ENCODE results near the gene ZBTB25. TPM values are rescaled to one million over a fixed set of nuclear protein-coding genes. Genes with fewer than 3 reads are reported as not detected.

ZBTB25 gene
- total RNA-seq, 2 experiments from 2014 or later, result 56.8 to 58.1 TPM

- ATAC-seq (ENCODE audit: poor library complexity) (no peak), DNase-seq (no peak)
- POLR2A ChIA-PET, result interaction anchor here (0.7 kb wide), 1 partner anchor 14 kb away, joined by 4 read pairs; no protein-coding TSS in a partner anchor
- no peak overlapping the region for H3K4me3 ChIP-seq (ENCODE audit: low read length)
- intact Hi-C loops (cut with DNase I, micrococcal nuclease), result no loop called here
- CTCF ChIA-PET, result interaction anchor here (0.9 kb wide), 1 partner anchor 13 kb away, joined by 3 read pairs; no protein-coding TSS in a partner anchor
- Mint-ChIP-seq H3K9me3 (no peaks in the 10 kb centered on the region), H3K36me3 (ENCODE audit: low read depth) (peaks cover 19% of the 10 kb centered on the region), H3K4me3 (no peak overlapping the region), H3K27me3 (no peaks in the 10 kb centered on the region), H3K4me1 (ENCODE audit: low read depth) (peaks cover 22% of the 10 kb centered on the region), H3K27ac (no peak overlapping the region)
- no peaks in the 10 kb centered on the region for H3K9me3 ChIP-seq (ENCODE audit: control insufficient read depth in 1 of 2, insufficient read depth in 1 of 2, low read length in 2 of 2)
- H3K27me3 ChIP-seq (ENCODE audit: control insufficient read depth in 1 of 2, insufficient read depth in 2 of 2, low read length in 2 of 2), result no peaks in the 10 kb centered on the region
- H3K4me1 ChIP-seq (ENCODE audit: insufficient read depth, low read length), result peaks cover 16% of the 10 kb centered on the region
- TF ChIP-seq, protein P1, sequence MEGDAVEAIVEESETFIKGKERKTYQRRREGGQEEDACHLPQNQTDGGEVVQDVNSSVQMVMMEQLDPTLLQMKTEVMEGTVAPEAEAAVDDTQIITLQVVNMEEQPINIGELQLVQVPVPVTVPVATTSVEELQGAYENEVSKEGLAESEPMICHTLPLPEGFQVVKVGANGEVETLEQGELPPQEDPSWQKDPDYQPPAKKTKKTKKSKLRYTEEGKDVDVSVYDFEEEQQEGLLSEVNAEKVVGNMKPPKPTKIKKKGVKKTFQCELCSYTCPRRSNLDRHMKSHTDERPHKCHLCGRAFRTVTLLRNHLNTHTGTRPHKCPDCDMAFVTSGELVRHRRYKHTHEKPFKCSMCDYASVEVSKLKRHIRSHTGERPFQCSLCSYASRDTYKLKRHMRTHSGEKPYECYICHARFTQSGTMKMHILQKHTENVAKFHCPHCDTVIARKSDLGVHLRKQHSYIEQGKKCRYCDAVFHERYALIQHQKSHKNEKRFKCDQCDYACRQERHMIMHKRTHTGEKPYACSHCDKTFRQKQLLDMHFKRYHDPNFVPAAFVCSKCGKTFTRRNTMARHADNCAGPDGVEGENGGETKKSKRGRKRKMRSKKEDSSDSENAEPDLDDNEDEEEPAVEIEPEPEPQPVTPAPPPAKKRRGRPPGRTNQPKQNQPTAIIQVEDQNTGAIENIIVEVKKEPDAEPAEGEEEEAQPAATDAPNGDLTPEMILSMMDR (IDR thresholded peaks at IDR 0.05), result no peak
- no peak overlapping the region for H3K27ac ChIP-seq (ENCODE audit: low read depth in 1 of 2, low read length in 2 of 2)
- H3K36me3 ChIP-seq (ENCODE audit: insufficient read depth, low read length), result peaks cover 2% of the 10 kb centered on the region
Measured at GRCh38 chr14:64461221-64461620, 42.4 kb downstream of the ZBTB25 start.

DNA sequence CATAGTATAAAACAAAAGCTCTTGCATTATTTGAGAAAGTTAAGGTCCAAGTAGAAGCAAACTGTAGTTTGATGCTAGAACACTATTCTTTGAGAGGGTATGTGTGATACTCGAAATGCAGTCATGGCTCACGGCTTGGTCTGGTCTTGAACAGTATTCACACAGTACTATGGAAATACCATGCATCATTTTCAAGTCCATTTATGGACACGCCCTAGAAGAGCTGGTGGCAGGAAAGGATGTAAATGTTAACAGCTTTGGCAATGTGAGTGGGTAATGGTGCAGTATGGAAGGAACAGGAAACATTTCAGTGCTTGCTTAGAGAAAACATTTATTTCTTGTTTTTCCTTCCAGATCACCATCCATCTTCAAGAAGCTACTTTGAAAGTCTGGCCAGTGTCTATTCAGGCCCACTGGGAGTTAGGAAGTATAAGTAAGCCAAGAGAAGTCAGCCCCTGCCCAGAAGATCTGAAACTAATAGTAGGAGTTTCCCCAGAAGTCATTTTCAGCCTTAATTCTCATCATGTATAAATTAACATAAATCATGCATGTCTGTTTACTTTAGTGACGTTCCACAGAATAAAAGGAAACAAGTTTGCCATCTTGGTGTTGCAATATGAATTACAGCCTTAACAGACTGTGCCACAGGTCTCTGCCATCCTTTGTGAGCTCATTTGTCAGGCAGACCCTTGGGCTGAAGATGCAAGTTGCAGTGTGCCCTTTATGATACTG lies 44.1 kb downstream of the ZBTB25 start:
- Mint-ChIP-seq H3K27me3 (no peaks in the 10 kb centered on the region), H3K9me3 (no peaks in the 10 kb centered on the region), H3K27ac (peak overlapping the region; percentile 65), H3K4me1 (ENCODE audit: low read depth) (peaks cover 10% of the 10 kb centered on the region), H3K4me3 (no peak overlapping the region), H3K36me3 (ENCODE audit: low read depth) (peaks cover 35% of the 10 kb centered on the region)
- intact Hi-C loops (cut with DNase I, micrococcal nuclease), result no loop called here
- H3K9me3 ChIP-seq (ENCODE audit: control insufficient read depth in 1 of 2, insufficient read depth in 1 of 2, low read length in 2 of 2), result no peaks in the 10 kb centered on the region
- no peak overlapping the region for H3K4me3 ChIP-seq (ENCODE audit: low read length)
- H3K27me3 ChIP-seq (ENCODE audit: control insufficient read depth in 1 of 2, insufficient read depth in 2 of 2, low read length in 2 of 2), result no peaks in the 10 kb centered on the region
- no peak for ATAC-seq (ENCODE audit: poor library complexity)
- DNase-seq, result no peak
- H3K27ac ChIP-seq (ENCODE audit: low read depth in 1 of 2, low read length in 2 of 2), result no peak overlapping the region
- POLR2A ChIA-PET, result interaction anchor here (1.2 kb wide), 1 partner anchor 46 kb away, joined by 3 read pairs; the partner anchor contains the start of gene ZBTB1
- CTCF ChIA-PET, result interaction anchor here (1.0 kb wide), 1 partner anchor 30 kb away, joined by 3 read pairs; no protein-coding TSS in a partner anchor
- H3K4me1 ChIP-seq (ENCODE audit: insufficient read depth, low read length), result peaks cover 5% of the 10 kb centered on the region
- TF ChIP-seq, protein P1 (IDR thresholded peaks at IDR 0.05), result no peak
- H3K36me3 ChIP-seq (ENCODE audit: insufficient read depth, low read length), result peaks cover 11% of the 10 kb centered on the region

GRCh38 chr14:64454671-64455070 lies 49.0 kb downstream of the ZBTB25 start:
- Histone ChIP-seq H3K27me3 (ENCODE audit: control insufficient read depth in 1 of 2, insufficient read depth in 2 of 2, low read length in 2 of 2) (no peaks in the 10 kb centered on the region), H3K9me3 (ENCODE audit: control insufficient read depth in 1 of 2, insufficient read depth in 1 of 2, low read length in 2 of 2) (no peaks in the 10 kb centered on the region), H3K4me1 (ENCODE audit: insufficient read depth, low read length) (peaks cover 6% of the 10 kb centered on the region), H3K4me3 (ENCODE audit: low read length) (no peak overlapping the region), H3K27ac (ENCODE audit: low read depth in 1 of 2, low read length in 2 of 2) (no peak overlapping the region), H3K36me3 (ENCODE audit: insufficient read depth, low read length) (peaks cover 26% of the 10 kb centered on the region)
- intact Hi-C loops (cut with DNase I, micrococcal nuclease), result no loop called here
- TF ChIP-seq, protein P1 (IDR thresholded peaks at IDR 0.05), result no peak
- ChIA-PET POLR2A (no interaction called here), CTCF (no interaction called here)
- H3K27ac Mint-ChIP-seq, result no peak overlapping the region
- H3K4me3 Mint-ChIP-seq, result no peak overlapping the region
- DNase-seq, result no peak
- peaks cover 52% of the 10 kb centered on the region for H3K36me3 Mint-ChIP-seq (ENCODE audit: low read depth)
- no peak for ATAC-seq (ENCODE audit: poor library complexity)
- no peaks in the 10 kb centered on the region for H3K9me3 Mint-ChIP-seq
- peaks cover 4% of the 10 kb centered on the region for H3K4me1 Mint-ChIP-seq (ENCODE audit: low read depth)
- no peaks in the 10 kb centered on the region for H3K27me3 Mint-ChIP-seq

Data from CD4-positive, alpha-beta T cell (primary cell).